ENCODE data around the gene SH3BP2.
"Not testable (repeated sequence)": the region's sequence is repeated elsewhere in the genome, so short reads cannot be mapped to it uniquely, and the experiment has no call there.

Gene SH3BP2

DNA sequence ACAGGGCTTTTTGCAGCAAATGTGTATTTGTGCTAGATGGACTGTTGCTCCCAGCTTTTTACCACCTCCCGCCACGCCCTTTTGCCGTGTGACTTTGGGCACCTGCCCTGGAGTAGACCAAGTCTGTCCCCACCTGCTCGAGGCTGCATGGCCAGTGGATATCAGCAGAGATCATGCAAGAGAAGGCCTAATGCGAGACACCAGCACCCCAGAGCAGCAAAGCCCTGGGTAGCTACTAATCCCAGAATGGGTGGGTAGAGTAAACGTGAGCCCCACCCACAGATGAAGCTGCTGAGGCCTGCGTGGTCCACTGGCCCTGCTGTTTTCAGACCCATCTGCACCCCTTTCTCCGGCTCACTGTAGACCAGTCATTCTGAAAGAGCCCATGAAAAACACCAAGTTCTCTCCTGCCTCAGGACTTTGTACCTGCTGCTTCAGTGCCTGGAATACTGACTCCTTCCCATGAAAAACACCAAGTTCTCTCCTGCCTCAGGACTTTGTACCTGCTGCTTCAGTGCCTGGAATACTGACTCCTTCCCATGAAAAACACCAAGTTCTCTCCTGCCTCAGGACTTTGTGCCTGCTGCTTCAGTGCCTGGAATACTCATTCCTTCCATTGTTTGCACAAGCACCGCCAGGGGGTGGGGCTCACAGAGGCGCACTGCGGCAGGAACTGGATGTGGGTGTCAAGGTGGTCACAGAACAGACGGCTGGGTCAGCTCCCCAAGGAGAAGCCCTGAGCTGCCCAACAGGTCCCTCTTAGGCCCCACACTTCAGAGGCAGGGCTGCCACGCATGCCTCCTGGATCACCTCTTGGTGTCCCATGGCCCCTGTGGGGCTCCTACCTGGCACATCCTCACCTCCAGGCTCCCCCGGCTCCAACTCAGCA is 31.6 kb upstream of the SH3BP2 start:
- TF ChIP-seq CTCF (conservative IDR thresholded peaks at IDR 0.05; ENCODE audit: low read length) = no peak
- H3K36me3 ChIP-seq (ENCODE audit: insufficient read depth, low read length) = no peaks in the 10 kb centered on the region

GRCh38 chr4:2762048-2762447 is 30.8 kb upstream of the SH3BP2 start:
- Histone ChIP-seq H3K79me2 (ENCODE audit: insufficient read depth, low read length) (no peaks in the 10 kb centered on the region), H3K4me1 (ENCODE audit: insufficient read depth, low read length, poor library complexity, severe bottlenecking) (no peaks in the 10 kb centered on the region), H4K20me1 (ENCODE audit: insufficient read depth, low read length, poor library complexity, severe bottlenecking) (no peaks in the 10 kb centered on the region), H3K4me2 (ENCODE audit: low read depth, low read length, poor library complexity, severe bottlenecking) (no peak overlapping the region), H3K9me3 (ENCODE audit: insufficient read depth, low read depth, low read length) (no peaks in the 10 kb centered on the region), H3K36me3 (ENCODE audit: insufficient read depth, low read length) (no peaks in the 10 kb centered on the region), H2AFZ (ENCODE audit: low read length) (no peak overlapping the region), H3K27me3 (ENCODE audit: insufficient read depth, low read length, poor library complexity, severe bottlenecking) (no peaks in the 10 kb centered on the region), H3K9ac (ENCODE audit: low read depth, low read length, poor library complexity, severe bottlenecking) (no peak overlapping the region), H3K9me2 (replicated peaks; ENCODE audit: low read depth, low read length) (no peaks in the 10 kb centered on the region), H3F3A (ENCODE audit: low read depth) (no peaks in the 10 kb centered on the region), H3K4me3 (ENCODE audit: low read length, poor library complexity, severe bottlenecking) (no peak overlapping the region)
- TF ChIP-seq EZH2phosphoT487 (IDR thresholded peaks at IDR 0.05; ENCODE audit: borderline replicate concordance) = no peak
- TF ChIP-seq CTCF (conservative IDR thresholded peaks at IDR 0.05; ENCODE audit: low read length) = no peak

More for the DNA sequence above, 31.6 kb upstream of the SH3BP2 start:
- no peaks in the 10 kb centered on the region for H3K79me2 ChIP-seq (ENCODE audit: insufficient read depth, low read length)
- H2AFZ ChIP-seq (ENCODE audit: low read length) = no peak overlapping the region
- no peak overlapping the region for H3K4me2 ChIP-seq (ENCODE audit: low read depth, low read length, poor library complexity, severe bottlenecking)
- no peak overlapping the region for H3K4me3 ChIP-seq (ENCODE audit: low read length, poor library complexity, severe bottlenecking)
- H3K9me2 ChIP-seq (replicated peaks; ENCODE audit: low read depth, low read length) = no peaks in the 10 kb centered on the region
- H3F3A ChIP-seq (ENCODE audit: low read depth) = no peaks in the 10 kb centered on the region
- H3K4me1 ChIP-seq (ENCODE audit: insufficient read depth, low read length, poor library complexity, severe bottlenecking) = peaks cover 4% of the 10 kb centered on the region
- H4K20me1 ChIP-seq (ENCODE audit: insufficient read depth, low read length, poor library complexity, severe bottlenecking) = no peaks in the 10 kb centered on the region
- H3K27me3 ChIP-seq (ENCODE audit: insufficient read depth, low read length, poor library complexity, severe bottlenecking) = no peaks in the 10 kb centered on the region
- no peak overlapping the region for H3K9ac ChIP-seq (ENCODE audit: low read depth, low read length, poor library complexity, severe bottlenecking)
- no peaks in the 10 kb centered on the region for H3K9me3 ChIP-seq (ENCODE audit: insufficient read depth, low read depth, low read length)

DNA sequence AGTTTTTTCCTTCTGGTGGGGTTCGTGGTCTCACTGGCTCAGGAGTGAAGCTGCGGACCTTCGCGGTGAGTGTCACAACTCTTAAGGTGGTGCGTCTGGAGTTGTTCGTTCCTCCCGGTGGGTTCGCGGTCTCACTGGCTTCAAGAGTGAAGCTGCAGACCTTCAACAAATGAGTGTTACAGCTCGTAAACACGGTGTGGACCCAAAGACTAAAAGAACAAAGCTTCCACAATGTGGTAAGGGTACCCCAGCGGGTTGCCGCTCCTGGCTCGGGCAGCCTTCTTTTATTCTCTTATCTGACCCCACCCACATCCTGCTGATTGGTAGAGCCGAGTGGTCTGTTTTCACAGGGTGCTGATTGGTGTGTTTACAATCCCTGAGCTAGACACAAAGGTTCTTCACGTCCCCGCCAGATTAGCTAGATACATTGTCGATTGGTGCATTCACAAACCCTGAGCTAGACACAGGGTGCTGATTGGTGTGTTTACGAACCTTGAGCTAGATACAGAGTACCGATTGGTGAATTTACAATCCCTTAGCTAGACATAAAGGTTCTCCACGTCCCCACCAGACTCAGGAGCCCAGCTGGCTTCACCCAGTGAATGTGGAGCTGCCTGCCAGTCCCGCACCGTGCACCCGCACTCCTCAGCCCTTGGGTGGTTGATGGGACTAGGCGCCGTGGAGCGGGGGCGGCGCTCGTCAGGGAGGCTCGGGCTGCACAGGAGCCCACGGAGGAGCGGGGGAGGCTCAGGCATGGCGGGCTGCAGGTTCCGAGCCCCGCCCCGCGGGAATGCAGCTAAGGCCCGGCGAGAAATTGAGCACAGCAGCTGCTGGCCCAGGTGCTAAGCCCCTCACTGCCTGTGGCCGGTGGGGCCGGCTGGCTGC is 30.2 kb upstream of the SH3BP2 start:
- H3K9ac ChIP-seq (ENCODE audit: low read depth, low read length, poor library complexity, severe bottlenecking); H3K27me3 ChIP-seq (ENCODE audit: insufficient read depth, low read length, poor library complexity, severe bottlenecking); H3F3A ChIP-seq (ENCODE audit: low read depth); H3K9me3 ChIP-seq (ENCODE audit: insufficient read depth, low read depth, low read length); H3K4me3 ChIP-seq (ENCODE audit: low read length, poor library complexity, severe bottlenecking); H4K20me1 ChIP-seq (ENCODE audit: insufficient read depth, low read length, poor library complexity, severe bottlenecking); H3K4me1 ChIP-seq (ENCODE audit: insufficient read depth, low read length, poor library complexity, severe bottlenecking); H3K79me2 ChIP-seq (ENCODE audit: insufficient read depth, low read length); H3K36me3 ChIP-seq (ENCODE audit: insufficient read depth, low read length); H3K4me2 ChIP-seq (ENCODE audit: low read depth, low read length, poor library complexity, severe bottlenecking); H2AFZ ChIP-seq (ENCODE audit: low read length); H3K9me2 ChIP-seq (replicated peaks; ENCODE audit: low read depth, low read length): not testable (repeated sequence)
